HG03575 (cell line): ENCODE measurements around the gene CUL7.

Experiments
- ATAC-seq: cut with Tn5 transposase; IDR thresholded peaks from one replicate; pipeline ENCODE4 v1.9.1; 2021; ENCODE audit not compliant: unreplicated experiment, insufficient number of reproducible peaks, low FRiP score; ENCODE audit errors: extremely low read depth

The CUL7 gene

DNA sequence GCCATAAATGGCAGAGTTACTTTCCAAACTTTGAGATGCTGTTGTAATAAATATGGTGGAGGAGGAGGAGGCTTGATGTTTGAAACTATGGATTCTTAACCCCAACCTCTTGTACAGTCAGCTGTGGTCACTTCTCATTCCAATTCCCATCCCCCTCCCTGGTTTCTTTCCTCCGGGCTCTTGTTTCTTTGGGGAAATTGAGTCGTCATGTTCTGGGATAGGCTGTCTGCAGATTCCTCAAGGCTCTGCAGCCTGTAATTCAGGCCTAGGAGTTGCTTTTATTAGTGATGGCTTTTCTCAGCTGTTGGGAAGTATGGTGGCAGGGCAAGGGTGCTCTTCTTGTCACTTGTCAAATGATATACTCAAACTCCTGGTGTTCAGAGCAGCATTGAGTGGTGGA lies 25.0 kb upstream of the CUL7 start:
- ATAC-seq = no peak

- ATAC-seq = no peak
Observed at GRCh38 chr6:43077981-43078511, 24.4 kb upstream of the CUL7 start.

DNA sequence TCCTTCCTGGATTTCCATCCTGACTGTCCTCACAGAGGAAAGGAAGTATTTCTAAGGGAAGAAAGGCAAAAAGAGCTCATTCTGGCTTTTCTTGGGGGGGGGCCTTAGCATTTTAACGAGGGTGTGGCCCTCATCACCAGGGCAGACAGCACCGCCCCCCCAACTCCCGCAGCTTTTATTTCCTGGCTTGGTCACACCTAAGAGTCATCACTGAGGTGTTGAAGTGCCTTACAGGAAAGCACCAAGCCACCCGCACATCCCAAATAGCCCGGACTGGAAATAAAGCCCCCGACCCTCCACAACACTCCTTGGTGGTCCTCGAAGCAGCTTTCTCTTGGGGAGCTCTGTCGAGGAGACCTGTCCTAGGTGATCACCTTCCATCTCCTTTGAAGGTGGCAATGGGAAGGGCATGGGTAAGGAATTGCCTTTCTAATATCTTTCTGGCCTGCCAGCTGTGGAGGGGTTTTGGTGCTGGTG lies 23.7 kb upstream of the CUL7 start:
- no peak for ATAC-seq

- ATAC-seq = no peak
Observed at GRCh38 chr6:43076464-43077332, 23.0 kb upstream of the CUL7 start.

GRCh38 chr6:43075670-43076463 lies 22.2 kb upstream of the CUL7 start, which contains the start of gene PTK7:
Gene PTK7 (plus strand): TSS chr6:43076314. CDS start chr6:43076489, 175 bp downstream.
- no peak for ATAC-seq

- ATAC-seq = no peak
Observed at GRCh38 chr6:43074847-43075669, 21.4 kb upstream of the CUL7 start.

- no peak for ATAC-seq
Observed at GRCh38 chr6:43070028-43070632, 16.5 kb upstream of the CUL7 start.

DNA sequence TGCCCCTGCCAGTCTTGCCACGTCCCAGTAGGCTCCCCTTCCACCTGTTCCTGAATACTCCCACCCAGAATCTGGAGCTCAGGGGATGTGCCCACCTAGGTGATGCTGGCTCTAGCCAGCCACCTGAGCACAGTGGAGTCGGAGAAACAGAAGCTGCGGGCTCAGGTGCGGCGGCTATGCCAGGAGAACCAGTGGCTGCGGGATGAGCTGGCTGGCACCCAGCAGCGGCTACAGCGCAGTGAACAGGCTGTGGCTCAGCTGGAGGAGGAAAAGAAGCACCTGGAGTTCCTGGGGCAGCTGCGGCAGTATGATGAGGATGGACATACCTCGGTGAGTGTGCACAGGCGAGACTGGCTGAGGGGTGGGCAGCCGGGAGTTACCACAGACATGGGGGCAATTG lies 9.2 kb upstream of the CUL7 start:
- ATAC-seq = no peak

DNA sequence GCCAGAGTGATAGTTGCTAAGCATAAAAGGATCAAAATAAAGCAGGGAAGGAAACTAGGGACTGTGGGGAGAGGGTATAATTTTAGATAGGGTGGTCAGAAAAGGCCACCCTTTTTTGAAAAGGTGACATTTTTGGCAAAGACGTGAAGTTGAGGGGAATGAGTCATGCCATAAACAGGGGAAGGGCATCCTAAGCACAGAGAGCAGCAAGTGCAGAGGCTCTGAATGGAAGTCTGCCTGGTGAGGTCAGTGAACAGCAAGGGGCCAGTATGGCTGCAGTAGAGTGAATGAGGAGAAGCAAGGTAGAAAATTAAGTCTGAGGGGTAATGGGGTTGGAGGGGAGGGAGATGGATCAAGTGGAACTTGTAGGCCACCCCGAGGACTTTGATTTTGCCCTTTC lies 8.2 kb upstream of the CUL7 start:
- ATAC-seq = no peak

- no peak for ATAC-seq
Observed at GRCh38 chr6:43060755-43061633, 7.3 kb upstream of the CUL7 start.

- ATAC-seq = no peak
Observed at GRCh38 chr6:43060034-43060754, 6.5 kb upstream of the CUL7 start.

- ATAC-seq = peak; percentile 80
Observed at GRCh38 chr6:43059168-43060033, 5.8 kb upstream of the CUL7 start, which contains the start of the genes KLC4 and MRPL2. Gene KLC4 (plus strand): TSS chr6:43059631. CDS start chr6:43061336, 1,705 bp downstream. Gene MRPL2 (minus strand): TSS chr6:43059434. CDS start chr6:43059381, 53 bp downstream.

- no peak for ATAC-seq
Observed at GRCh38 chr6:43058531-43058930, 4.9 kb upstream of the CUL7 start.

- no peak for ATAC-seq
Observed at GRCh38 chr6:43055966-43056365, 2.3 kb upstream of the CUL7 start.

DNA sequence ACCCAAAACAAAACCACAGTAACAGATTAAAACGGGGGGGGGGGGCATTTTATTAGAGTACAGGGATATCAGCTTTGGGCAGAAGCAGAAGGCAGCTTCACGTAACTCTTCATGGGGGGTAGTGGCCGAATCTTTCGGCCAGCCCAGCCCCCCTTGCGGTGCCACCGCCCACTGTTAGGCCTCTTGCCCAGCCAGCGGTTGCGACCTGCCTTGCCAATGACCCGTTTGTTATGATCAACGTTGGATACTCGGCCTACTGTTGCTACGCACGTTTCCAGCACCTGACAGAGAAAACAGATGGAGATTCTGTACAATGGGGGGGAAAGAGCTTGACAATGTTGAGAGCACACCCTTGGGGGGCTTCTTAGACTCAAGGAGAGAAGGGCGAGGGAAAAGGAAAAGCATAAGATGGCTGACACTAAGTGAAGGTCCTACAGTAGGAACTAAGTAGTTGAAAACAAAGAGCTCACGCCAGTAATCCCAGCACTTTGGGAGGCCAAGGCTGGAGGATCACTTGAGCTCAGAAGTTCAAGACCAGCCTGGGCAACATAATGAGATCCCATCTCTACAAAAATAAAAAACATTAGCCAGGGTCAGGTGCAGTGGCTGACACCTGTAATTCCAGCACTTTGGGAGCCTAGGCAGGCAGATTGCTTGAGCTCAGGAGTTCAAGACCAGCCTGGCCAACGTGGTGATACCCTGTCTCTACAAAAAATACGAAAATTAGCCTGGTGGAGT lies 724 bp upstream of the CUL7 start:
- no peak for ATAC-seq
